ENCODE results near the gene XIRP1. TPM values are rescaled to one million over a fixed set of nuclear protein-coding genes. Genes with fewer than 3 reads are reported as not detected.

Gene XIRP1
- total RNA-seq, 1 donor: under 0.01 TPM

DNA sequence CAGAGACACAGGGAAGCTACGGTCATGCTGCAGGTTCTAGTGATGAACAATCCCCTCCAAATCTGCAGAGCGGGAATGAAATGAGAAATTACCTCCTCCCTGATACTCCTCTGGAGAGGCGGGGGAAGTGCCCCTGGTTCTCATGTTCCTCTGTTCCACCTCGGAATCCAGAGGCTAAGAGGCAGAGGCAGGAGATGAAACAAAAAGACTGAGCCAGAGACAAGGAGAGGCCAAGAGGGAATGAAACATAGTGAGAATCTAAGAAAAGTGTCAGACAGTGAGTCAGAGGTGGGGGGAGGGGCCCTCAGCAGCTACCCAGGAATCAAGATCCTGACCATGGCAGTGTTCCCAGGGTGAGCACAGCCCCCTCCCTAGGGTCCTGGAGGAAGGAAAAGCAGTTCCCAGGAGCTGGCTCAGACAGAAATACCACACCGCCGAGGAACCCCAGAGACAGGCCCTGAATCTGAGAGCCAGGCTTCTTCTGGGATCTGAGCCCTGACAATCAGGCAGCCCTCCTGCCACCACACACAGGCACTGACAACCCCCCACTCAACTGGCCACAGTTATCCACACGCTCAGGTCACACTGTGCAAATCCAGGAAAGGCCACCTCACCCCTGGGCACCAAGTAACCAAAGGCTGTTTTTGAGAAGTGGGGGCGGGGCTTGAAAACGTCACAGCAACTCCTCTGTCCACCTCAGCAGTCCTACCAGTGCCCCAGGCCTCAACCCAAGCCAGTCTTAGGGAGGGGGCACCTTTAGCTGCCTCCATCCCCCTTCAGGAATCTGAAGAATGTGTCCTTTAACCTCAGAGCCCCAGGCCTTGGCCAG, 41.4 kb downstream of the XIRP1 start:
- peaks cover 57% of the 10 kb centered on the region for H3K79me2 ChIP-seq (ENCODE audit: insufficient read depth, low read length)
- no peaks in the 10 kb centered on the region for H3K27me3 ChIP-seq (ENCODE audit: insufficient read depth, low read length)
- H3K4me3 ChIP-seq (ENCODE audit: insufficient read depth, low read length): peak overlapping the region; percentile 91
- H3K4me1 ChIP-seq (ENCODE audit: insufficient read depth, low read length): peaks cover 64% of the 10 kb centered on the region
- peaks cover 52% of the 10 kb centered on the region for H4K20me1 ChIP-seq (ENCODE audit: insufficient read depth, low read length)
- TF ChIP-seq, protein P1, sequence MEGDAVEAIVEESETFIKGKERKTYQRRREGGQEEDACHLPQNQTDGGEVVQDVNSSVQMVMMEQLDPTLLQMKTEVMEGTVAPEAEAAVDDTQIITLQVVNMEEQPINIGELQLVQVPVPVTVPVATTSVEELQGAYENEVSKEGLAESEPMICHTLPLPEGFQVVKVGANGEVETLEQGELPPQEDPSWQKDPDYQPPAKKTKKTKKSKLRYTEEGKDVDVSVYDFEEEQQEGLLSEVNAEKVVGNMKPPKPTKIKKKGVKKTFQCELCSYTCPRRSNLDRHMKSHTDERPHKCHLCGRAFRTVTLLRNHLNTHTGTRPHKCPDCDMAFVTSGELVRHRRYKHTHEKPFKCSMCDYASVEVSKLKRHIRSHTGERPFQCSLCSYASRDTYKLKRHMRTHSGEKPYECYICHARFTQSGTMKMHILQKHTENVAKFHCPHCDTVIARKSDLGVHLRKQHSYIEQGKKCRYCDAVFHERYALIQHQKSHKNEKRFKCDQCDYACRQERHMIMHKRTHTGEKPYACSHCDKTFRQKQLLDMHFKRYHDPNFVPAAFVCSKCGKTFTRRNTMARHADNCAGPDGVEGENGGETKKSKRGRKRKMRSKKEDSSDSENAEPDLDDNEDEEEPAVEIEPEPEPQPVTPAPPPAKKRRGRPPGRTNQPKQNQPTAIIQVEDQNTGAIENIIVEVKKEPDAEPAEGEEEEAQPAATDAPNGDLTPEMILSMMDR (IDR thresholded peaks at IDR 0.05; ENCODE audit: extremely low read depth, low read depth, low read length): no peak
- no peaks in the 10 kb centered on the region for H3K9me3 ChIP-seq (ENCODE audit: low read depth, low read length)
- peak overlapping the region; percentile 99 for H3K27ac ChIP-seq (ENCODE audit: low read depth, low read length)
- peaks cover 5% of the 10 kb centered on the region for H3K36me3 ChIP-seq (ENCODE audit: insufficient read depth, low read length)
- H2AFZ ChIP-seq (ENCODE audit: low read length): no peak overlapping the region
- peak; percentile 97 for DNase-seq (ENCODE audit: insufficient read length, low spot score, missing footprints)
- peak overlapping the region; percentile 86 for H3K4me2 ChIP-seq (ENCODE audit: insufficient read depth, low read length)

DNA sequence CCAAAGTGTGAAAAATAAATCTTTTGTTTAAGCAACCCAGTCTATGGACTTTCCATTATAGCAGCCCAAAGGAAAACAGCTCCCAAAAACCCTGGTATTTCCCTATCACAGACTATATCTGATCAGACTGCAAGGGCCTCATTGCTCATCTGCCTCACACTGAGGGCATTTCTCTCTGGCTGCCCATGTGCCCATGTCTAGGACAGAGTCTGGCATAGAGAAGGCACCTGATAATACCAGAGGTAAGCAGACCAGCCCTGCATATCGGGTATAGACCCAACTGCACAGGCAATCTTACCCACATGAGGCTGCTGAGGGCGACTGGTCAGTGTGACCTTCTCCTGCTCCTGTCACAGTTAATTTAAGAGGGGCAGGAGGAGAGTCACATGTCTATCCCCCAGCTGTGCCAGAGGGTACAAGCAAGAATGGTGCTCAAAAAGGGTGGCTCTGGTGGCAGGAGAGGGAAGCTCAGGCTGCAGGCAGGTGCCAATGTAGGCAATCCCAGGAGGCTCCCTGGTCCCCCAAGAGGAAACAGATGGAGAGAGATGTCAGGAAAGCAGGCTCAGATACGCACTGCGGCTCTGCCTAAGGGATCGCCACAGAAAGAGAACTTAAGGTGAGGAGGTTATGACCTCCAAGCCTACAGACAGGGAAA, 42.1 kb downstream of the XIRP1 start:
- Histone ChIP-seq H3K27ac (ENCODE audit: low read depth, low read length) (peak overlapping the region; percentile 99), H3K9me3 (ENCODE audit: low read depth, low read length) (no peaks in the 10 kb centered on the region), H3K27me3 (ENCODE audit: insufficient read depth, low read length) (no peaks in the 10 kb centered on the region), H3K4me1 (ENCODE audit: insufficient read depth, low read length) (peaks cover 64% of the 10 kb centered on the region), H3K4me2 (ENCODE audit: insufficient read depth, low read length) (peak overlapping the region; percentile 86), H2AFZ (ENCODE audit: low read length) (no peak overlapping the region), H3K36me3 (ENCODE audit: insufficient read depth, low read length) (peaks cover 13% of the 10 kb centered on the region), H4K20me1 (ENCODE audit: insufficient read depth, low read length) (peaks cover 52% of the 10 kb centered on the region), H3K79me2 (ENCODE audit: insufficient read depth, low read length) (peaks cover 63% of the 10 kb centered on the region), H3K4me3 (ENCODE audit: insufficient read depth, low read length) (peak overlapping the region; percentile 91)
- no peak for DNase-seq (ENCODE audit: insufficient read length, low spot score, missing footprints)
- TF ChIP-seq, protein P1 (IDR thresholded peaks at IDR 0.05; ENCODE audit: extremely low read depth, low read depth, low read length): no peak

DNA sequence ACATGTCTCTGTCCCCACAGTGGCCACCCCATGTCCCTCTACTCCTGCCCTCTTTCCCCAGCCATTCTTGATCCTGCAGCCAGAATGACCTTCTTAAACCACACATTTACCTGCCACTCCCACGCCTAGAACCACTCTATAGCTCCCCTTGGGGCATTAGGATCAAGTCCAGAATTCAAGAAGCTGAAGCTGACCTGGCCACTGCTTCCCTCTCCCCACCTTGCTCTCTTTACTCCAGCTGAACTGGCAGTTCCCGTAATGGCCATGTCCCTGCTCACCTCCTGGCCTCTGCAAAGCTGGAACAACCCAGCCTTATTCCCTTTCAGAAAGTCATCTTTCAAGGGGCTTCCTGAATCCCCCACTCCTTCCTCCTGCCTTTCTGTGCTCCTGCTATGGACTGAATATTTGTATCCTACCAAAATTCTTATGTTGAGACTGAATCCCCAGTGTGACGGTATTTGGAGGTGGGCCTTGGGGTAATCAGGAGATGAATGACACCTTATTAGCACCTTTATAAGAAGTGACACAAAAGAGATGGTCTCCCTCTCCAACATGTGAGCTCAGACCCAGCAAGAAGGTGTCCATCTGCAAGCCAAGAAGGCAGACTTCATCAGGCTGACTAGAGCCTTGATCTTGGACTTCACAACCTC, 42.8 kb downstream of the XIRP1 start:
- Histone ChIP-seq H3K36me3 (ENCODE audit: insufficient read depth, low read length) (peaks cover 19% of the 10 kb centered on the region), H3K4me3 (ENCODE audit: insufficient read depth, low read length) (no peak overlapping the region), H3K4me2 (ENCODE audit: insufficient read depth, low read length) (peak overlapping the region; percentile 86), H3K9me3 (ENCODE audit: low read depth, low read length) (no peaks in the 10 kb centered on the region), H2AFZ (ENCODE audit: low read length) (no peak overlapping the region), H3K79me2 (ENCODE audit: insufficient read depth, low read length) (peaks cover 69% of the 10 kb centered on the region), H3K27ac (ENCODE audit: low read depth, low read length) (peak overlapping the region; percentile 99), H3K4me1 (ENCODE audit: insufficient read depth, low read length) (peaks cover 64% of the 10 kb centered on the region), H4K20me1 (ENCODE audit: insufficient read depth, low read length) (peaks cover 52% of the 10 kb centered on the region), H3K27me3 (ENCODE audit: insufficient read depth, low read length) (no peaks in the 10 kb centered on the region)
- TF ChIP-seq, protein P1 (IDR thresholded peaks at IDR 0.05; ENCODE audit: extremely low read depth, low read depth, low read length): no peak
- DNase-seq (ENCODE audit: insufficient read length, low spot score, missing footprints): no peak
